ENCODE results near the gene KLHL1.

The KLHL1 gene

DNA sequence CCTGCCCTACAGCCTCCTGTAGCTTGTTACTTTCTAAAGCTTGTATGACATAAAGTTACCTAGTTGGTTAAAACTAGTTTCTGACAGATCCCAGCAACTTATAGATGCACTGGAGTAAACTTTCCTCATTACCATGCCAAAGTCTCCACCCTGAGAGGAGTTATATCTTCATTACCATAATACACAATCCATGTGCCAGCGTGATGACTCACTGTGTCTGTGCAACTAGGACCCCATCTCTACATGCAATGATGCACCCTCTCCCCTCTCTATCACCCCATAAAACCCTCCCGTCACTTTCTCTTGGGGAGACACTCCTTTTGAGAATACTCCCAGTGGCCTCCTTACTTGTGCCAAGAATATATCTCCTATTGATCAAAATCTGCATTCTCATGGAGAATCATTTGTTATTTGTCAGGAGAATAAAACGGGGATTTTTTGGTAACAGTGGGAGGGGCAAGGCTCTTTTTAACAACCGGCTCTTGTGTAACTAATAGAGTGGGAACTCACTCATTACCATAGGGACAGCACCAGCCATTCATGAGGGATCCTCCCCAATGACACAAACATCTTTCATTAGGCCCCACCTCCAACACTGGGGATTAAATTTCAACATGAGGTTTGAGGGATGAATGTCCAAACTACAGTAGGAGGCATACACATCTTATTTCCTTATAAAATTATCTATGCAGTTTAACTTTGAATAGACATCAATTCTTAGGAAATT, 235.8 kb downstream of the KLHL1 start:
- no peak for DNase-seq (ENCODE audit: low read depth in 1 of 2, low spot score in 1 of 2)

- DNase-seq (ENCODE audit: low read depth in 1 of 2, low spot score in 1 of 2) = no peak
Observed at GRCh38 chr13:69866555-69866954, 241.7 kb downstream of the KLHL1 start.

DNA sequence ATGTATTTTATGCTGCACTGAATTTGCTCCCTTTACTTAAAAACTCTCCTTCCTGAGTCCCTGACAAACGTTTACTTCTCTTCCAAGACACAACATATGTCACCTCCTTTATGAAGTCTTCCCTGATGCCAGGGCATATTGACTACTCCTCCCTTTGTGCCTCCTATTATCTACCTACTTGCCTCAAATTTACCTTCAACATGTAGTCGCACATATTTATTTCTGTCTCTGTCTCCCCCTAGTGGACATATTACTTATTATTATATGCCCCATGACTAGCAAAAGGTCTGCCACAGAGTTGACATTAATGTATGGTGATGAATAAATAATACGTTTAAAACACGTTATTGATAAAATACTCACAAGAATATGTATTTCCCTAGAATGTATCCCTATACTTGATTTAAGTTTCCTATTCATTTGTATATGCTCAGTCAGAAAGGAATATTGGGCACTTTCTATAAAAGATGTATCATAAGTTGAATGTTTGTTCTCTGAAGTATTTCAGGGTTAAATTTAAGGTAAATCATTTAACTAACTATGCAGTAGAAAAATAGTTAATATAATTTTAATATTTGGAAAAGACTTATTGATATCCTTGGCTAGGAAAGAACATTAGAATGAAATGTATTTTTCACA, 250.9 kb downstream of the KLHL1 start:
- no peak for DNase-seq (ENCODE audit: low read depth in 1 of 2, low spot score in 1 of 2)

- no peak for DNase-seq (ENCODE audit: low read depth in 1 of 2, low spot score in 1 of 2)
Observed at GRCh38 chr13:69856331-69856730, 251.9 kb downstream of the KLHL1 start.

DNA sequence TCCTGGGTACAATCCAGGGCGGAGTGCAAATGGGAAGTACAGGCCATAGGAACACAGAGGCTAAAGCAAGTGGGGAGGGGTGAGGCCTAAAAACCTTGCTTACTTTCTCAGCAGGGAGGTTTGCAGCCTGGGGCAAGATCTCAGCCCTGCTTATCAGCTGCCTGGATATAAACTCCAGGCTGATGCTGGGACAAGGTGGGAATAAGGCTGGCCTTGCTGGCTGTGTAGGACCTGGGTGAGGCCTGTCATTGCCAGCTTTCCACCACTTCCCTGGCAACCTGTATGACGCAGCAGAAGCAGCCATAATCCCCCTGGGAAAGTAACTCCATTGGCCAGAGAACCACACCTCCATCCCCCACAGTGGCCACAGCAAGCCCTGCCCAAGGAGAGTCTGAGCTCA, 279.7 kb downstream of the KLHL1 start:
- no peak for DNase-seq (ENCODE audit: low read depth in 1 of 2, low spot score in 1 of 2)

- DNase-seq (ENCODE audit: low read depth in 1 of 2, low spot score in 1 of 2) = no peak
Observed at GRCh38 chr13:69820180-69820579, 288.1 kb downstream of the KLHL1 start.

DNA sequence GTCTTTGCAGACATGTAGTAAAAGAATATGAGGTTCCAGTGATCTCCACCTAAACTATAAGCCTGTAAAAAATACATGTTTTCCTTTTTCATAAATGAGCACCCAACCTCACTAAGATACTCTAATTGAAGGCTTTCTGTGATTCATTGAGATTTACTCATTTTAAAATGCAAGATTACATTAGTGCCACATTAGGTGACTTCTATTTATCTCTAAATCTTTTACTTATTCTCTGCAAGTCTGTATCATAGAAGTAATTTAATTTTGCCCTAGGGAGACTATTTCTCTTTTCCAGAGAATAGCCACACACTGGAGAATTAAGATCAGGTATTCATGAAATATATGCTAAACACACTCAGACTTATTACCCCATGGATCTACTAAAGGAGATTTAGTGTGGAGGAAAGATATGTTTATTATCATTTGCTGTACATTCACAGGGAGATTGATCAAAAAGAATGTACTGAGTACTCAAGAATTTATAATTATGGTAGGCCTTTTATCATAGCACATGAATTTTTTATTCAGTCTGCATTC, 290.9 kb downstream of the KLHL1 start:
- DNase-seq (ENCODE audit: low read depth in 1 of 2, low spot score in 1 of 2) = no peak

DNA sequence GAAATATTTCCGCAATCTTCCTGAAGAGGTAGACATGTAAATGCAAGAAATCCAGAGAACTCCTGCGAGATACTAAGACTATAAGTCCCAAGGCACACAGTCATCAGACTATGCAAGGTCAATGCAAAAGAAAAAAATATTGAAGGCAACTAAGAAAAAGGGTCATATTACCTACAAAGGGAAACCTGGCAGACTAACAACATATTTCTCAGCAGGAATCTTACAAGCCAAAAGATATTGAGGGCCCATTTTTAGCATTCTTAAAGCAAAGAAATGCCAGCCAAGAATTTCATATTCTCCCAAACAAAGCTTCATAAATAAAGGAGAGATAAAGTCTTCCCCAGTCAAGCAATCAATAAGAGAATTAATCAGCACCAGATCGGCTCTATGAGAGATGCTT, 299.1 kb downstream of the KLHL1 start:
- no peak for DNase-seq (ENCODE audit: low read depth in 1 of 2, low spot score in 1 of 2)

- DNase-seq (ENCODE audit: low read depth in 1 of 2, low spot score in 1 of 2) = no peak
Observed at GRCh38 chr13:69796256-69796655, 312.0 kb downstream of the KLHL1 start.

DNA sequence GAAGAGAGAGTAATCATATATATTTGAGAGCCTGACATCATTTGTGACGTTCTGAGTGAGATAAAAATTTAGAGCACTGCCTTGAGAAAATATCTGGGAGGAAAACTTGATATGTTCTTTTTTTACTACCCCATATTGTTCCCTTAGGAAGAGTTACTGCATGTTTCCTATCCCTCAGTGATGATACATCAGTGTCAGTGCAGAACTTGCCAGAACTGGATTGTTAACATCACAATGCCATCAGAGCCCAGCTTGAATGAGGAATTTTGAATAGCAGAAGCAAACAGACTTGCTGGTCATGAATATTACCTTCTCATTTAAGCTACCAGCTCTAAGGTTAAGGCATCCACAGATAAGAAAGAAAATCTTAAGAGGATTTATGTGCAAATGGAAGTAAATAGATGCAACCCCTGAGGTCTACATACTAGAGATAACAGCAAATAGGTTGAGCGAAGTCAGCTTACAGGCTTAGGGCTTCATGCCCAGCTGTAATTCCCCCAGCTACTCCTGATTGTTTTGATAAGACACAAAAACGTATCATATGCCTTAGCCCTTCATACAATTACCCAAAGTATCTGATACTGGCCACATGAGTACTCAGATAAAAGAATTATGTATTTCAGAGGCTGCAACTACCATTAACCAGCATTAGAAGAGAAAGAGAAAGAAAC, 314.3 kb downstream of the KLHL1 start:
- no peak for DNase-seq (ENCODE audit: low read depth in 1 of 2, low spot score in 1 of 2)

- DNase-seq (ENCODE audit: low read depth in 1 of 2, low spot score in 1 of 2) = no peak
Observed at GRCh38 chr13:69776937-69777336, 331.3 kb downstream of the KLHL1 start.

DNA sequence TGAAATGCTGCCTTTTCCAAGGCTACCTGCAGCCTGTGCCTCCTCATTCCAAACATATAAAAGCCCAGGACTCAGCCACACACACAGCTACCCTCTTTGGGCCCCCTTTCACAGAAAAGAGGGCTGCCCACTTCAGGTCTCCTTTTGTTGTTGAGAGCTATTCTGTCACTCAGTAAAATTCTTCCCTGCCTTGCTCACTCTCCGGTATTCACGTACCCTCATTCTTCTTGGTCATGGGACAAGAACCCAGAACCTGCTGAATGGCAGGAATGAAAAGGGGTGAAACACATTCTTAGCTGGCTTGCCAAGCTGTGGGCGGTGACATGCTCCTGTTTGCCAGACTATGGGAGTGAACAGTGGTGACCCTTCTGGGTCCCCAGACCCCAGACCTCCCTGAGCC, 338.6 kb downstream of the KLHL1 start:
- no peak for DNase-seq (ENCODE audit: low read depth in 1 of 2, low spot score in 1 of 2)

DNA sequence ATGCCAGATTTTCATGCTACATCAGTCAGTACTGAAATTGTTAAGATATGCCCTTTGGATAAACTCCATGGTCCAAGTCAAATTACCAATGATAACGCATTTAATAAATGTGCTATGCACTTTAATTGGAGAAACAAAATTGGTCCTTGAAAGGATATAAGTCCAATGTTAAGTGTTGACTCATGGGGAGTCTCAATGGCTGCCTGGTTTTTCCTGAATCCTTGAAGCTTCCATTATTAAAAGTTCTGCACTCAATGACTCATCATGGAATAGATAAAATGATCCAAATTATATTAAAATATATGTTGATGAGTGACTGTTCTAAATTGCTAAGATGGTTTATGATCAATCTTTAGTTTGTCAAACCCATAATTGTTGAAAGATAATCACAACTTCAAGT, 346.7 kb downstream of the KLHL1 start:
- DNase-seq (ENCODE audit: low read depth in 1 of 2, low spot score in 1 of 2) = no peak

DNA sequence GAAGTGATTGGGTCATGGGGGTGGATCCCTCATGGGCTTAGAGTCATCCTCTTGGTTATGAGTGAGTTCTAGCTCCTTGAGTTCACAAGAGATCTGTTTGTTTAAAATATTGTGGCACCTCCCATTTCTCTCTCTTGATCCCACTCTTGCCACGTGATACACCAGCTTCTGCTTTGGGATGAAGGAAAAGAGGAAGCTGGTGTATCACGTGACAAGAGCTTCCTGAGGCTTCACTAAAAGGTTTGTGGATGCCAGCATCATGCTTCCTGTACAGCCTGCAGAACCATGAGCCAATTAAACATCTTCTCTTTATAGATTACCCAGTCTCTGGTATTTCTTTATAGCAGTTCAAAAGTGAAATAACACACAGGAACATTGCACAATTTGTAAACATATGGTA, 353.2 kb downstream of the KLHL1 start:
- no peak for DNase-seq (ENCODE audit: low read depth in 1 of 2, low spot score in 1 of 2)

DNA sequence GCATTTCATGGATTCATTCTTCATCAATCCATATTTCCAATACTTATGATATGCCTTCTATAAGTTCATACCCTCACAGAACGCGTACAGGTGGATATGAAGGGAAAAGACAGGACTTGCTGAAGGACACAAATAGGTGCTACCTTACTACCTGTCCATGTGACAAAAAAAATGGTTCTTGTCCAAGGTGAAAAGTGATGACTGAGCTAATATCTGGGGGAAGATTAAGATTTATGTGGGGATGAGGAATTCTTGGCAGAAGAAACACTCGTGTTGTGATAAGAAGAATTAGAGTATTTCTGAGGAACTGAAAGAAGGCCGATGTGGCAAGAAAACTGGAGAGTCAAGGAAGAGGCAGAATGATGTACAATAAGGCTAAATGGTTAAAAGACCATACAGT, 357.0 kb downstream of the KLHL1 start:
- DNase-seq (ENCODE audit: low read depth in 1 of 2, low spot score in 1 of 2) = no peak

GRCh38 chr13:69737129-69737935, 370.9 kb downstream of the KLHL1 start:
- no peak for DNase-seq (ENCODE audit: low read depth in 1 of 2, low spot score in 1 of 2)

DNA sequence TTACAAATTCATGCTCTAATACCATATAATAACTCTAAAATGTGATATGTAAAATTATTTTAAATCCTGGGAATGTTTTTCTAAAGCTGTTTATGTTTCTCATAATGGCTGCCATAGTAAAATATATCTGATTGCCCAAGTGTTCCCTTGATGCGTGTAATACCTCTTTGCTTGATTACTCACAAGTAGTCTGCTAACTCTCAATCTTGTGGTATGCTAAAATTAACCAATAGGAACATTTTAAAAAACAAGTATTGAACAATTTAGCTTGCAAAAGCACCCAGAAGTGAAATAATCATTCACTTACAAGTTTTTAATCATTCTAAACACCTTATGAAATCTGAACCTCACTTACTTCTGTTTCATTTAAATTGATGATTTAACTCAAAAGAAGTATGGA, 386.6 kb downstream of the KLHL1 start:
- DNase-seq (ENCODE audit: low read depth in 1 of 2, low spot score in 1 of 2) = no peak

GRCh38 chr13:69720278-69720983, 387.8 kb downstream of the KLHL1 start:
- DNase-seq (ENCODE audit: low read depth in 1 of 2, low spot score in 1 of 2) = no peak

DNA sequence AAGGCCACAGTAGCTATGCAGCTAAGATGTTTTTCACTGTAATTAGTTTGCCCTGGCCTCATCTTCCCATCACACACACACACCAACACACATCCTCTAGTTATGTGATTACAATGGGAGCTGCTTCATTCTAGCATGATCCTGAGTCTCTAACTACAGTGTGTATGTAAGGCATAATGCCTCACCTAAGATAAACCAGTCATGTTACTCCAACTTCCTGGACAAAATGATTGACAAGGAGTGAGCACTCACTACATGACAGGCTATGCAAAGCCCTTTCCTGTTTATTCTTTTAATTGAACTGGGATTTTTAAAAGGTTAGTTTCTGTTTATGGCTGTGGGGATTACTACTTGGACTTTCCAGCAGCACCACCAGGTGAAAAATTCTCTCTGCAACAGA, 401.4 kb downstream of the KLHL1 start:
- no peak for DNase-seq (ENCODE audit: low read depth in 1 of 2, low spot score in 1 of 2)

GRCh38 chr13:69704311-69704710, 403.9 kb downstream of the KLHL1 start:
- DNase-seq (ENCODE audit: low read depth in 1 of 2, low spot score in 1 of 2) = no peak

GRCh38 chr13:69690999-69691398, 417.3 kb downstream of the KLHL1 start:
- no peak for DNase-seq (ENCODE audit: low read depth in 1 of 2, low spot score in 1 of 2)

Data from activated CD4-positive, alpha-beta T cell treated with anti-CD3 and anti-CD28 coated beads, Interleukin-2, amount 50 U/mL, for 24 hours (primary cell).